Liver (tissue), 9 donors: ENCODE measurements around the gene TDRD9. TPM values are rescaled to one million over a fixed set of nuclear protein-coding genes. Genes with fewer than 3 reads are reported as not detected.

Source experiments
- DNase-seq: peaks from one replicate; pipeline ENCODE4 v3.0.0-alpha.2; 2017; ENCODE audit warnings: low spot score
- H3K27ac ChIP-seq, 2 donors: one replicate each; pipeline ENCODE4 v1.7.0; 2013; ENCODE audit warnings: inconsistent platforms in 2 of 2, low read length in 2 of 2, control low read depth in 1 of 2, low read depth in 1 of 2, mild to moderate bottlenecking in 1 of 2
- H3K27me3 ChIP-seq, 4 donors: one replicate each; pipeline versions ENCODE4 v1.6.1 to v1.7.0; 2013; ENCODE audit warnings: low read length in 3 of 4, inconsistent platforms in 1 of 4, mild to moderate bottlenecking in 1 of 4, moderate library complexity in 1 of 4; ENCODE audit not compliant: control insufficient read depth in 4 of 4, insufficient read depth in 4 of 4
- H3K36me3 ChIP-seq, 4 donors: one replicate each; pipeline versions ENCODE4 v1.6.1 to v1.7.0; 2013; ENCODE audit warnings: low read length in 3 of 4, mild to moderate bottlenecking in 3 of 4, low read depth in 1 of 4, moderate library complexity in 1 of 4; ENCODE audit not compliant: control insufficient read depth in 4 of 4, insufficient read depth in 3 of 4
- H3K4me1 ChIP-seq, 4 donors: one replicate each; pipeline versions ENCODE4 v1.6.1 to v1.7.0; 2013; ENCODE audit warnings: low read length in 3 of 4, mild to moderate bottlenecking in 3 of 4, moderate library complexity in 1 of 4; ENCODE audit not compliant: control insufficient read depth in 4 of 4, insufficient read depth in 4 of 4
- H3K4me3 ChIP-seq, 3 donors: one replicate each; pipeline versions ENCODE4 v1.6.1 to v1.7.0; 2013; ENCODE audit warnings: low read length in 3 of 3, control low read depth in 1 of 3, low read depth in 1 of 3, mild to moderate bottlenecking in 1 of 3
- H3K9ac ChIP-seq, 2 donors: one replicate each; pipeline ENCODE4 v1.7.0; 2013; ENCODE audit warnings: low read length in 2 of 2, mild to moderate bottlenecking in 2 of 2, moderate library complexity in 2 of 2, control low read depth in 1 of 2, low read depth in 1 of 2
- H3K9me3 ChIP-seq, 4 donors: one replicate each; pipeline versions ENCODE4 v1.6.1 to v1.7.0; 2013; ENCODE audit warnings: low read length in 3 of 4; ENCODE audit not compliant: control insufficient read depth in 4 of 4
- CTCF ChIP-seq: fragments of 150-350 bp; IDR thresholded peaks from 2 replicates; pipeline ENCODE4 v1.5.1; 2017; ENCODE audit warnings: improper control_type of control experiment, low read depth, low read length; ENCODE audit not compliant: missing input control
- FOXA2 ChIP-seq: IDR thresholded peaks from 2 replicates; pipeline ENCODE4 v1.6.1; 2016; ENCODE audit warnings: antibody characterized with exemption
- HNF4A ChIP-seq, 2 donors: conservative IDR thresholded peaks; 2 replicates each; pipeline ENCODE4 v1.6.1; 2016; ENCODE audit warnings: antibody characterized with exemption in 2 of 2, mild to moderate bottlenecking in 2 of 2
- JUND ChIP-seq, 2 donors: IDR thresholded peaks; 2 replicates each; pipeline ENCODE4 v1.6.1; 2016; ENCODE audit warnings: antibody characterized with exemption in 2 of 2
- NR2F2 ChIP-seq: IDR thresholded peaks from 2 replicates; pipeline ENCODE4 v1.6.1; 2016; ENCODE audit warnings: antibody characterized with exemption
- REST ChIP-seq: IDR thresholded peaks from 2 replicates; pipeline ENCODE4 v1.6.1; 2016; ENCODE audit warnings: antibody characterized with exemption, mild to moderate bottlenecking
- RXRA ChIP-seq, 2 donors: IDR thresholded peaks; 2 replicates each; pipeline ENCODE4 v1.6.1; 2017 to 2018; ENCODE audit warnings: antibody characterized with exemption in 2 of 2, mild to moderate bottlenecking in 1 of 2
- SP1 ChIP-seq: IDR thresholded peaks from 2 replicates; pipeline ENCODE4 v1.6.1; 2018; ENCODE audit warnings: antibody characterized with exemption, mild to moderate bottlenecking
- TAF1 ChIP-seq: conservative IDR thresholded peaks from 2 replicates; pipeline ENCODE4 v1.6.1; 2016; ENCODE audit warnings: antibody characterized with exemption, mild to moderate bottlenecking
- YY1 ChIP-seq: IDR thresholded peaks from 2 replicates; pipeline ENCODE4 v1.6.1; 2016; ENCODE audit warnings: antibody characterized with exemption, mild to moderate bottlenecking
- WGBS: extraction: QIAGEN DNeasy Blood & Tissue Kit; methylation state at CpG from one replicate; pipeline ENCODE4 v1.1.7; 2013; 5-methylcytosine and 5-hydroxymethylcytosine counted together
- polyA plus RNA-seq, 2 donors: library from polyadenylated mRNA; stranded (reverse) in 1 of 2; unstranded in 1 of 2; fragments of 200-250 nt in 1 of 2; fragments of >200 nt in 1 of 2; fragmentation: Nextera tagmentation in 1 of 2; extraction: Ambion mirVana in 1 of 2; gene quantifications; one replicate each; pipeline versions ENCODE4 v1.2.1 to v1.2.3, GENCODE V29; 2013 to 2015
- total RNA-seq, 2 donors: library from RNA; depleted of rRNA; stranded (reverse); fragments of >200 nt; gene quantifications; one replicate each; pipeline ENCODE4 v1.2.3, GENCODE V29; 2014
- TF ChIP-seq, protein P1 (sequence below): IDR thresholded peaks from 2 replicates; pipeline ENCODE4 v1.6.1; 2016; ENCODE audit warnings: antibody characterized with exemption
- TF ChIP-seq, protein P2 (sequence below): IDR thresholded peaks from 2 replicates; pipeline ENCODE4 v1.6.1; 2016; ENCODE audit warnings: antibody characterized with exemption
- TF ChIP-seq, protein P3 (sequence below): IDR thresholded peaks from 2 replicates; pipeline ENCODE4 v1.6.1; 2016; ENCODE audit warnings: antibody characterized with exemption
- donor health status: healthy.
- donor health status: healthy.
- donor health status: healthy.
- donor health status: healthy.
- donor health status: healthy.

TDRD9 gene
- total and polyA plus RNA-seq, 4 donors = 0.12 to 1.0 (median 0.46) TPM

- H3K36me3 ChIP-seq = no peaks in the 10 kb centered on the region
- no peak overlapping the region for H3K27ac ChIP-seq
- H3K9me3 ChIP-seq = peaks cover 0 to 3% (median 0%) of the 10 kb centered on the region in 4 donors
- TF ChIP-seq YY1 (no peak), FOXA2 (no peak), NR2F2 (no peak), HNF4A (conservative IDR thresholded peaks at IDR 0.05) (no peak), JUND (IDR thresholded peaks at IDR 0.05) (no peak), TAF1 (no peak)
- TF ChIP-seq, protein P1, sequence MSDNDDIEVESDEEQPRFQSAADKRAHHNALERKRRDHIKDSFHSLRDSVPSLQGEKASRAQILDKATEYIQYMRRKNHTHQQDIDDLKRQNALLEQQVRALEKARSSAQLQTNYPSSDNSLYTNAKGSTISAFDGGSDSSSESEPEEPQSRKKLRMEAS = no peak
- TF ChIP-seq, protein P2, sequence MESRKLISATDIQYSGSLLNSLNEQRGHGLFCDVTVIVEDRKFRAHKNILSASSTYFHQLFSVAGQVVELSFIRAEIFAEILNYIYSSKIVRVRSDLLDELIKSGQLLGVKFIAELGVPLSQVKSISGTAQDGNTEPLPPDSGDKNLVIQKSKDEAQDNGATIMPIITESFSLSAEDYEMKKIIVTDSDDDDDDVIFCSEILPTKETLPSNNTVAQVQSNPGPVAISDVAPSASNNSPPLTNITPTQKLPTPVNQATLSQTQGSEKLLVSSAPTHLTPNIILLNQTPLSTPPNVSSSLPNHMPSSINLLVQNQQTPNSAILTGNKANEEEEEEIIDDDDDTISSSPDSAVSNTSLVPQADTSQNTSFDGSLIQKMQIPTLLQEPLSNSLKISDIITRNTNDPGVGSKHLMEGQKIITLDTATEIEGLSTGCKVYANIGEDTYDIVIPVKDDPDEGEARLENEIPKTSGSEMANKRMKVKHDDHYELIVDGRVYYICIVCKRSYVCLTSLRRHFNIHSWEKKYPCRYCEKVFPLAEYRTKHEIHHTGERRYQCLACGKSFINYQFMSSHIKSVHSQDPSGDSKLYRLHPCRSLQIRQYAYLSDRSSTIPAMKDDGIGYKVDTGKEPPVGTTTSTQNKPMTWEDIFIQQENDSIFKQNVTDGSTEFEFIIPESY = no peak
- no peak overlapping the region for H3K4me3 ChIP-seq
- no peak overlapping the region for H3K9ac ChIP-seq
- no peak for DNase-seq
- peaks cover 0 to 4% (median 1%) of the 10 kb centered on the region in 4 donors for H3K27me3 ChIP-seq
- WGBS = 72% methylated on average over 4 of the region's 4 CpGs
- H3K4me1 ChIP-seq = no peaks in the 10 kb centered on the region
Observed at GRCh38 chr14:104066719-104067295, 138.6 kb downstream of the TDRD9 start.

- 84% methylated on average over 7 of the region's 7 CpGs for WGBS
Observed at GRCh38 chr14:104069541-104069940, 141.3 kb downstream of the TDRD9 start.

More at GRCh38 chr14:104069541-104069940, 141.3 kb downstream of the TDRD9 start:
- no peak overlapping the region for H3K27ac ChIP-seq
- H3K4me1 ChIP-seq = no peaks in the 10 kb centered on the region
- TF ChIP-seq, protein P3, sequence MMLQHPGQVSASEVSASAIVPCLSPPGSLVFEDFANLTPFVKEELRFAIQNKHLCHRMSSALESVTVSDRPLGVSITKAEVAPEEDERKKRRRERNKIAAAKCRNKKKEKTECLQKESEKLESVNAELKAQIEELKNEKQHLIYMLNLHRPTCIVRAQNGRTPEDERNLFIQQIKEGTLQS = no peak
- TF ChIP-seq JUND (IDR thresholded peaks at IDR 0.05) (no peak), CTCF (no peak), FOXA2 (no peak), REST (no peak), HNF4A (conservative IDR thresholded peaks at IDR 0.05) (no peak), YY1 (no peak), RXRA (IDR thresholded peaks at IDR 0.05) (no peak), SP1 (no peak)
- TF ChIP-seq, protein P2 = no peak
- H3K9ac ChIP-seq = no peak overlapping the region
- no peak for DNase-seq
- H3K36me3 ChIP-seq = no peaks in the 10 kb centered on the region
- H3K4me3 ChIP-seq = no peak overlapping the region
- H3K9me3 ChIP-seq = peaks cover 2 to 5% (median 3%) of the 10 kb centered on the region in 4 donors
- no peaks in the 10 kb centered on the region for H3K27me3 ChIP-seq
